Left ventricle myocardium superior (tissue), 1 donor: ENCODE results near the gene RASGEF1C. TPM values are rescaled to one million over a fixed set of nuclear protein-coding genes. Genes with fewer than 3 reads are reported as not detected.

Experiments
- ATAC-seq: fragments of 200-7000 bp; cut with Tn5 transposase; one replicate; pipeline ENCODE4 v1.9.1; 2020; ENCODE audit warnings: mild to moderate bottlenecking, moderate library complexity
- DNase-seq: peaks from one replicate; pipeline ENCODE4 v3.0.0-alpha.2; 2020
- intact Hi-C: fragments of 100-400 bp; cut with micrococcal nuclease; formaldehyde crosslinking; loops from one replicate; pipeline ENCODE4 v1.11.0; 2022
- total RNA-seq: library from RNA; stranded (reverse); fragmentation: NEBNext Ultra II Directional; extraction: Animal tissue kit (Norgen Biotek cat#: 25700); gene quantifications from one replicate; pipeline ENCODE4 v1.2.1, GENCODE V29; 2021
- donor health status: DM: no; HTN: yes; CAD: no; lungs with severe emphysema.

RASGEF1C gene
- total RNA-seq, 1 donor from 2014 or later, result 0.40 TPM

- intact Hi-C loops, result no loop called here
- DNase-seq, result no peak
Observed at GRCh38 chr5:180080486-180081280, 128.3 kb downstream of the RASGEF1C start.

GRCh38 chr5:180079702-180080466, 129.1 kb downstream of the RASGEF1C start:
- DNase-seq (no peak), ATAC-seq (no peak)
- intact Hi-C loops, result no loop called here

More at GRCh38 chr5:180080486-180081280, 128.3 kb downstream of the RASGEF1C start:
- ATAC-seq, result no peak

GRCh38 chr5:180078348-180078747, 130.7 kb downstream of the RASGEF1C start:
- DNase-seq (no peak), ATAC-seq (no peak)
- intact Hi-C loops, result no loop called here

- DNase-seq (no peak), ATAC-seq (no peak)
- intact Hi-C loops, result no loop called here
Observed at GRCh38 chr5:180077594-180078284, 131.3 kb downstream of the RASGEF1C start.

GRCh38 chr5:180075703-180076102, 133.3 kb downstream of the RASGEF1C start:
- DNase-seq (no peak), ATAC-seq (no peak)
- intact Hi-C loops, result no loop called here

- ATAC-seq, result no peak
- no peak for DNase-seq
- intact Hi-C loops, result no loop called here
Observed at GRCh38 chr5:180074462-180074861, 134.5 kb downstream of the RASGEF1C start.

- DNase-seq (peak; percentile 44), ATAC-seq (no peak)
- intact Hi-C loops, result no loop called here
Observed at GRCh38 chr5:180072556-180072955, 136.5 kb downstream of the RASGEF1C start.

GRCh38 chr5:180072256-180072548, 136.8 kb downstream of the RASGEF1C start:
- DNase-seq (no peak), ATAC-seq (no peak)
- intact Hi-C loops, result no loop called here

- ATAC-seq (peak; percentile 96), DNase-seq (peak; percentile 97)
- intact Hi-C loops, result no loop called here
Observed at GRCh38 chr5:180071531-180072255, 137.3 kb downstream of the RASGEF1C start, which contains the start of gene RNF130. Gene RNF130, minus strand, starts transcription at chr5:180071759. Its CDS starts 57 bp downstream, at chr5:180071702.

- ATAC-seq, result peak; percentile 41
- intact Hi-C loops, result no loop called here
- peak; percentile 64 for DNase-seq
Observed at GRCh38 chr5:180070756-180071530, 138.1 kb downstream of the RASGEF1C start.

- no peak for ATAC-seq
- no peak for DNase-seq
- intact Hi-C loops, result no loop called here
Observed at GRCh38 chr5:180069589-180070247, 139.3 kb downstream of the RASGEF1C start.

- DNase-seq, result no peak
- ATAC-seq, result no peak
- intact Hi-C loops, result no loop called here
Observed at GRCh38 chr5:180068519-180069090, 140.4 kb downstream of the RASGEF1C start.

GRCh38 chr5:180067986-180068385, 141.0 kb downstream of the RASGEF1C start:
- DNase-seq, result no peak
- ATAC-seq, result no peak
- intact Hi-C loops, result no loop called here

GRCh38 chr5:180060192-180060591, 148.8 kb downstream of the RASGEF1C start:
- no peak for DNase-seq
- no peak for ATAC-seq
- intact Hi-C loops, result no loop called here

GRCh38 chr5:180059326-180059725, 149.7 kb downstream of the RASGEF1C start:
- DNase-seq (no peak), ATAC-seq (no peak)
- intact Hi-C loops, result no loop called here

- no peak for DNase-seq
- no peak for ATAC-seq
- intact Hi-C loops, result no loop called here
Observed at GRCh38 chr5:180056153-180056552, 152.9 kb downstream of the RASGEF1C start.

GRCh38 chr5:180054226-180054625, 154.8 kb downstream of the RASGEF1C start:
- ATAC-seq (no peak), DNase-seq (no peak)
- intact Hi-C loops, result no loop called here
